ENCODE measurements around the gene MCRIP2.

The MCRIP2 gene

GRCh38 chr16:645852-646678 is 4.4 kb downstream of the MCRIP2 start:
- Histone ChIP-seq H3K4me3 (ENCODE audit: low read length, poor library complexity, severe bottlenecking) (no peak overlapping the region), H3K27me3 (ENCODE audit: insufficient read depth, low read length, poor library complexity, severe bottlenecking) (no peaks in the 10 kb centered on the region), H3F3A (ENCODE audit: low read depth) (no peaks in the 10 kb centered on the region), H2AFZ (ENCODE audit: low read length) (no peak overlapping the region), H3K79me2 (ENCODE audit: insufficient read depth, low read length) (peaks cover 8% of the 10 kb centered on the region; the same call in 1 of the 2 replicates), H4K20me1 (ENCODE audit: insufficient read depth, low read length, poor library complexity, severe bottlenecking) (no peaks in the 10 kb centered on the region), H3K9ac (ENCODE audit: low read depth, low read length, poor library complexity, severe bottlenecking) (no peak overlapping the region), H3K4me2 (ENCODE audit: low read depth, low read length, poor library complexity, severe bottlenecking) (no peak overlapping the region), H3K9me3 (ENCODE audit: insufficient read depth, low read depth, low read length) (no peaks in the 10 kb centered on the region), H3K9me2 (replicated peaks; ENCODE audit: low read depth, low read length) (no peaks in the 10 kb centered on the region), H3K36me3 (ENCODE audit: insufficient read depth, low read length) (no peaks in the 10 kb centered on the region), H3K4me1 (ENCODE audit: insufficient read depth, low read length, poor library complexity, severe bottlenecking) (peaks cover 6% of the 10 kb centered on the region)
- TF ChIP-seq EZH2phosphoT487 (IDR thresholded peaks at IDR 0.05; ENCODE audit: borderline replicate concordance) (no peak), CTCF (conservative IDR thresholded peaks at IDR 0.05; ENCODE audit: low read length) (no peak)

- no peaks in the 10 kb centered on the region for H3F3A ChIP-seq (ENCODE audit: low read depth)
- no peak overlapping the region for H3K4me2 ChIP-seq (ENCODE audit: low read depth, low read length, poor library complexity, severe bottlenecking)
- H3K9me3 ChIP-seq (ENCODE audit: insufficient read depth, low read depth, low read length): no peaks in the 10 kb centered on the region
- H3K9me2 ChIP-seq (replicated peaks; ENCODE audit: low read depth, low read length): no peaks in the 10 kb centered on the region
- no peak for TF ChIP-seq EZH2phosphoT487 (IDR thresholded peaks at IDR 0.05; ENCODE audit: borderline replicate concordance)
- H3K9ac ChIP-seq (ENCODE audit: low read depth, low read length, poor library complexity, severe bottlenecking): no peak overlapping the region
- H3K27me3 ChIP-seq (ENCODE audit: insufficient read depth, low read length, poor library complexity, severe bottlenecking): no peaks in the 10 kb centered on the region
- H3K36me3 ChIP-seq (ENCODE audit: insufficient read depth, low read length): no peaks in the 10 kb centered on the region
- H3K4me3 ChIP-seq (ENCODE audit: low read length, poor library complexity, severe bottlenecking): no peak overlapping the region
- peaks cover 8% of the 10 kb centered on the region; the same call in 1 of the 2 replicates for H3K79me2 ChIP-seq (ENCODE audit: insufficient read depth, low read length)
- peaks cover 6% of the 10 kb centered on the region for H3K4me1 ChIP-seq (ENCODE audit: insufficient read depth, low read length, poor library complexity, severe bottlenecking)
- no peaks in the 10 kb centered on the region for H4K20me1 ChIP-seq (ENCODE audit: insufficient read depth, low read length, poor library complexity, severe bottlenecking)
- H2AFZ ChIP-seq (ENCODE audit: low read length): no peak overlapping the region
Observed at GRCh38 chr16:646679-647172, 5.1 kb downstream of the MCRIP2 start.

GRCh38 chr16:647173-647902 is 5.7 kb downstream of the MCRIP2 start:
- H2AFZ ChIP-seq (ENCODE audit: low read length): no peak overlapping the region
- no peak overlapping the region for H3K9ac ChIP-seq (ENCODE audit: low read depth, low read length, poor library complexity, severe bottlenecking)
- H3K36me3 ChIP-seq (ENCODE audit: insufficient read depth, low read length): no peaks in the 10 kb centered on the region
- no peaks in the 10 kb centered on the region for H3K9me3 ChIP-seq (ENCODE audit: insufficient read depth, low read depth, low read length)
- H3K4me3 ChIP-seq (ENCODE audit: low read length, poor library complexity, severe bottlenecking): no peak overlapping the region
- H3K9me2 ChIP-seq (replicated peaks; ENCODE audit: low read depth, low read length): no peaks in the 10 kb centered on the region
- peaks cover 6% of the 10 kb centered on the region for H3K4me1 ChIP-seq (ENCODE audit: insufficient read depth, low read length, poor library complexity, severe bottlenecking)
- no peak for TF ChIP-seq EZH2phosphoT487 (IDR thresholded peaks at IDR 0.05; ENCODE audit: borderline replicate concordance)
- no peaks in the 10 kb centered on the region for H4K20me1 ChIP-seq (ENCODE audit: insufficient read depth, low read length, poor library complexity, severe bottlenecking)
- no peaks in the 10 kb centered on the region for H3F3A ChIP-seq (ENCODE audit: low read depth)
- H3K27me3 ChIP-seq (ENCODE audit: insufficient read depth, low read length, poor library complexity, severe bottlenecking): no peaks in the 10 kb centered on the region
- H3K79me2 ChIP-seq (ENCODE audit: insufficient read depth, low read length): peaks cover 8% of the 10 kb centered on the region; the same call in 1 of the 2 replicates
- peak overlapping the region; percentile 88 for H3K4me2 ChIP-seq (ENCODE audit: low read depth, low read length, poor library complexity, severe bottlenecking)

Measured in Loucy (cell line).